ENCODE results near the gene MYO3B.

The MYO3B gene

GRCh38 chr2:170190172-170190571 lies 12.2 kb downstream of the MYO3B start:
- DNase-seq (ENCODE audit: extremely low spot score) = no peak
- TF ChIP-seq CTCF (IDR thresholded peaks at IDR 0.05; ENCODE audit: control extremely low read depth, extremely low read depth, low read depth, missing control alignments) = no peak
- POLR2A ChIA-PET = no interaction called here
- CTCF ChIA-PET = interaction anchor here (1.3 kb wide), 1 partner anchor 10 kb away, joined by 3 read pairs; no protein-coding TSS in a partner anchor

- POLR2A ChIA-PET = no interaction called here
- TF ChIP-seq CTCF (IDR thresholded peaks at IDR 0.05; ENCODE audit: control extremely low read depth, extremely low read depth, low read depth, missing control alignments) = no peak
- CTCF ChIA-PET = no interaction called here
- no peak for DNase-seq (ENCODE audit: extremely low spot score)
Measured at GRCh38 chr2:170191166-170191866, 13.4 kb downstream of the MYO3B start.

- ChIA-PET CTCF (no interaction called here), POLR2A (interaction anchor here (0.6 kb wide), 1 partner anchor 146 kb away, joined by 6 read pairs; no protein-coding TSS in a partner anchor)
- no peak for TF ChIP-seq CTCF (IDR thresholded peaks at IDR 0.05; ENCODE audit: control extremely low read depth, extremely low read depth, low read depth, missing control alignments)
- DNase-seq (ENCODE audit: extremely low spot score) = no peak
Measured at GRCh38 chr2:170196963-170197362, 19.0 kb downstream of the MYO3B start.

GRCh38 chr2:170201275-170201674 lies 23.3 kb downstream of the MYO3B start:
- CTCF ChIA-PET = interaction anchor here (1.7 kb wide), 1 partner anchor 41 kb away, joined by 3 read pairs; no protein-coding TSS in a partner anchor
- no peak for DNase-seq (ENCODE audit: extremely low spot score)

GRCh38 chr2:170201734-170202393 lies 23.9 kb downstream of the MYO3B start:
- TF ChIP-seq CTCF (IDR thresholded peaks at IDR 0.05; ENCODE audit: control extremely low read depth, extremely low read depth, low read depth, missing control alignments) = no peak
- ChIA-PET CTCF (interaction anchor here (1.7 kb wide), 1 partner anchor 41 kb away, joined by 3 read pairs; no protein-coding TSS in a partner anchor), POLR2A (interaction anchor here (0.6 kb wide), 1 partner anchor 10 kb away, joined by 3 read pairs; no protein-coding TSS in a partner anchor)
- no peak for DNase-seq (ENCODE audit: extremely low spot score)

More at GRCh38 chr2:170201275-170201674, 23.3 kb downstream of the MYO3B start:
- POLR2A ChIA-PET = no interaction called here
- no peak for TF ChIP-seq CTCF (IDR thresholded peaks at IDR 0.05; ENCODE audit: control extremely low read depth, extremely low read depth, low read depth, missing control alignments)

DNA sequence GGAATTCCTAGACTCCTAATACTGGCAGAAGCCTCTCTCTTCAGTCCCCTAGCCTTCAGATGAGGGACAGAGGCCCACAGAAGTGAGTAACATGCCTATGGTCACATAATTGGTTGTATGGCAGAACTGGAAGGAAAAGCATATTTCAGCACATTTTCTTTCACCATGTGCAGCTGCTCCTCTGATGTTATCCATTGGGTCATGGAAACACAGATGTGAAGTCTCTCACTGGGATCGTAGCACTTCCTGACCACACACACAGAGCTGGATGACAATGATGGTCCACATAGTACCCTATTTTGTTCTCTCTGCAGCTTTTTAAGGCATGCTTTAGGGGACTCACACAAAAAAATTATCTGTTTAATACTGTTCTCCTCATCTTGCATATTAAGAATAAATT lies 24.5 kb downstream of the MYO3B start:
- ChIA-PET CTCF (interaction anchor here (1.7 kb wide), 1 partner anchor 42 kb away, joined by 3 read pairs; no protein-coding TSS in a partner anchor), POLR2A (interaction anchor here (0.6 kb wide), 1 partner anchor 9 kb away, joined by 3 read pairs; no protein-coding TSS in a partner anchor)
- TF ChIP-seq CTCF (IDR thresholded peaks at IDR 0.05; ENCODE audit: control extremely low read depth, extremely low read depth, low read depth, missing control alignments) = no peak
- DNase-seq (ENCODE audit: extremely low spot score) = no peak
